ENCODE results near the gene ABCA12.

Gene ABCA12

GRCh38 chr2:215110918-215111317 lies 27.5 kb downstream of the ABCA12 start:
- DNase-seq = no peak

- no peak for DNase-seq
Observed at GRCh38 chr2:215107216-215108056, 31.0 kb downstream of the ABCA12 start.

- no peak for DNase-seq
Observed at GRCh38 chr2:215105607-215106354, 32.6 kb downstream of the ABCA12 start.

GRCh38 chr2:215104226-215104625 lies 34.2 kb downstream of the ABCA12 start:
- no peak for DNase-seq

GRCh38 chr2:215098875-215099274 lies 39.6 kb downstream of the ABCA12 start:
- no peak for DNase-seq

- no peak for DNase-seq
Observed at GRCh38 chr2:215084080-215084479, 54.3 kb downstream of the ABCA12 start.

GRCh38 chr2:215083146-215083545 lies 55.3 kb downstream of the ABCA12 start:
- no peak for DNase-seq

- DNase-seq = no peak
Observed at GRCh38 chr2:215082446-215082845, 56.0 kb downstream of the ABCA12 start.

- no peak for DNase-seq
Observed at GRCh38 chr2:215080545-215080944, 57.9 kb downstream of the ABCA12 start.

GRCh38 chr2:215071676-215072075 lies 66.8 kb downstream of the ABCA12 start:
- DNase-seq = no peak

GRCh38 chr2:215068399-215068798 lies 70.0 kb downstream of the ABCA12 start:
- DNase-seq = no peak

GRCh38 chr2:215066124-215066523 lies 72.3 kb downstream of the ABCA12 start:
- DNase-seq = no peak

- no peak for DNase-seq
Observed at GRCh38 chr2:215063526-215063925, 74.9 kb downstream of the ABCA12 start.

- DNase-seq = no peak
Observed at GRCh38 chr2:215060861-215061536, 77.4 kb downstream of the ABCA12 start.

GRCh38 chr2:215059724-215060123 lies 78.7 kb downstream of the ABCA12 start:
- no peak for DNase-seq

- DNase-seq = no peak
Observed at GRCh38 chr2:215055891-215056290, 82.5 kb downstream of the ABCA12 start.

GRCh38 chr2:215052810-215053209 lies 85.6 kb downstream of the ABCA12 start:
- DNase-seq = no peak

- DNase-seq = no peak
Observed at GRCh38 chr2:215052404-215052803, 86.0 kb downstream of the ABCA12 start.

- no peak for DNase-seq
Observed at GRCh38 chr2:215049341-215049740, 89.1 kb downstream of the ABCA12 start.

- no peak for DNase-seq
Observed at GRCh38 chr2:215038421-215038820, 100.0 kb downstream of the ABCA12 start.

- no peak for DNase-seq
Observed at GRCh38 chr2:215036314-215036713, 102.1 kb downstream of the ABCA12 start.

GRCh38 chr2:215034154-215034553 lies 104.3 kb downstream of the ABCA12 start:
- no peak for DNase-seq

- no peak for DNase-seq
Observed at GRCh38 chr2:215032153-215032552, 106.3 kb downstream of the ABCA12 start.

GRCh38 chr2:215031321-215031720 lies 107.1 kb downstream of the ABCA12 start:
- DNase-seq = no peak

All from activated CD4-positive, CD25-positive, alpha-beta regulatory T cell treated with anti-CD3 and anti-CD28 coated beads, Interleukin-2, amount 50 U/mL, for 72 hours (primary cell).